Mesenchymal stem cell (in vitro differentiated cells and primary cell): ENCODE measurements around the gene CEMIP.

Experiments used
- DNase-seq: peaks from one replicate; pipeline ENCODE4 v3.0.0-alpha.2; 2013
- H2AFZ ChIP-seq: one replicate; pipeline ENCODE4 v1.6.1; 2013; ENCODE audit warnings: low read depth, mild to moderate bottlenecking, control low read depth, inconsistent platforms, low read length, moderate library complexity
- H2AK5ac ChIP-seq: 2 replicates; pipeline ENCODE4 v1.6.1; 2013; ENCODE audit warnings: low read length, moderate library complexity, mild to moderate bottlenecking, inconsistent platforms; ENCODE audit not compliant: severe bottlenecking
- H2BK120ac ChIP-seq: one replicate; pipeline ENCODE4 v1.6.1; 2013; ENCODE audit warnings: low read depth, mild to moderate bottlenecking, inconsistent platforms, low read length, moderate library complexity
- H2BK12ac ChIP-seq, 2 experiments: one replicate each; pipeline ENCODE4 v1.6.1; 2013; ENCODE audit warnings: inconsistent platforms in 2 of 2, low read length in 2 of 2, mild to moderate bottlenecking in 2 of 2, moderate library complexity in 2 of 2, control low read depth in 1 of 2
- H2BK15ac ChIP-seq: one replicate; pipeline ENCODE4 v1.6.1; 2013; ENCODE audit warnings: mild to moderate bottlenecking, low read depth, inconsistent platforms; ENCODE audit not compliant: poor library complexity, severe bottlenecking
- H2BK5ac ChIP-seq: 2 replicates; pipeline ENCODE4 v1.6.1; 2013; ENCODE audit warnings: low read depth, mild to moderate bottlenecking, low read length, control low read depth, inconsistent platforms; ENCODE audit not compliant: poor library complexity, severe bottlenecking
- H3K14ac ChIP-seq, 2 experiments: one replicate each; pipeline ENCODE4 v1.6.1; 2013; ENCODE audit warnings: inconsistent platforms in 2 of 2, low read length in 2 of 2, control low read depth in 1 of 2, mild to moderate bottlenecking in 1 of 2, moderate library complexity in 1 of 2
- H3K18ac ChIP-seq, 2 experiments: one replicate each; pipeline ENCODE4 v1.6.1; 2013; ENCODE audit warnings: inconsistent platforms in 2 of 2, low read length in 2 of 2, control low read depth in 1 of 2, low read depth in 1 of 2, mild to moderate bottlenecking in 1 of 2
- H3K23ac ChIP-seq, 2 experiments: one replicate each; pipeline ENCODE4 v1.6.1; 2013; ENCODE audit warnings: inconsistent platforms in 2 of 2, low read length in 2 of 2, mild to moderate bottlenecking in 2 of 2, moderate library complexity in 2 of 2, control low read depth in 1 of 2
- H3K27ac ChIP-seq: 2 replicates; pipeline ENCODE4 v1.5.1; 2013; ENCODE audit warnings: mild to moderate bottlenecking, moderate library complexity, low read length, control low read depth, inconsistent platforms; ENCODE audit not compliant: poor library complexity, severe bottlenecking
- H3K27me3 ChIP-seq, 2 experiments: 2 replicates each; pipeline versions ENCODE4 v1.6.1 to v1.7.0; 2013; ENCODE audit warnings: low read length in 2 of 2, mild to moderate bottlenecking in 2 of 2, moderate library complexity in 2 of 2, control low read depth in 1 of 2, inconsistent platforms in 1 of 2; ENCODE audit not compliant: control insufficient read depth in 1 of 2, insufficient read depth in 1 of 2
- H3K36me3 ChIP-seq, 2 experiments: 2 replicates each; pipeline versions ENCODE4 v1.6.1 to v1.7.0; 2013; ENCODE audit warnings: low read length in 2 of 2, control low read depth in 1 of 2, inconsistent platforms in 1 of 2, low read depth in 1 of 2, mild to moderate bottlenecking in 1 of 2; ENCODE audit not compliant: insufficient read depth in 2 of 2, control insufficient read depth in 1 of 2
- H3K4ac ChIP-seq, 2 experiments: one replicate each; pipeline ENCODE4 v1.6.1; 2013; ENCODE audit warnings: inconsistent platforms in 2 of 2, low read length in 2 of 2, mild to moderate bottlenecking in 2 of 2, moderate library complexity in 2 of 2, control low read depth in 1 of 2, low read depth in 1 of 2
- H3K4me1 ChIP-seq: 2 replicates; pipeline ENCODE4 v1.6.1; 2013; ENCODE audit warnings: low read depth, low read length, control low read depth; ENCODE audit not compliant: control insufficient read depth, insufficient read depth
- H3K4me2 ChIP-seq: 2 replicates; pipeline ENCODE4 v1.6.1; 2013; ENCODE audit warnings: low read length, mild to moderate bottlenecking, inconsistent platforms; ENCODE audit not compliant: poor library complexity, severe bottlenecking
- H3K4me3 ChIP-seq, 2 experiments: 2 replicates each; pipeline versions ENCODE4 v1.5.1 to v1.7.0; 2013; ENCODE audit warnings: low read length in 2 of 2, mild to moderate bottlenecking in 2 of 2, control low read depth in 1 of 2, low read depth in 1 of 2; ENCODE audit not compliant: insufficient read depth in 1 of 2
- H3K79me1 ChIP-seq: replicated peaks from 2 replicates; pipeline ENCODE4 v1.6.1; 2013; ENCODE audit warnings: mild to moderate bottlenecking, control low read depth, low read length, inconsistent platforms; ENCODE audit not compliant: poor library complexity, severe bottlenecking
- H3K9ac ChIP-seq: 2 replicates; pipeline ENCODE4 v1.7.0; 2013; ENCODE audit warnings: mild to moderate bottlenecking, low read length, moderate library complexity
- H3K9me3 ChIP-seq: 2 replicates; pipeline ENCODE4 v1.7.0; 2013; ENCODE audit warnings: mild to moderate bottlenecking, low read length; ENCODE audit not compliant: control insufficient read depth
- H4K8ac ChIP-seq: one replicate; pipeline ENCODE4 v1.6.1; 2013; ENCODE audit warnings: inconsistent platforms, mild to moderate bottlenecking, low read length, moderate library complexity
- H4K91ac ChIP-seq: one replicate; pipeline ENCODE4 v1.6.1; 2013; ENCODE audit warnings: mild to moderate bottlenecking, low read length, inconsistent platforms
- WGBS: methylation state at CpG from one replicate; pipeline ENCODE4 v1.1.7; 2013; ENCODE audit warnings: mixed read lengths; 5-methylcytosine and 5-hydroxymethylcytosine counted together

The CEMIP gene

DNA sequence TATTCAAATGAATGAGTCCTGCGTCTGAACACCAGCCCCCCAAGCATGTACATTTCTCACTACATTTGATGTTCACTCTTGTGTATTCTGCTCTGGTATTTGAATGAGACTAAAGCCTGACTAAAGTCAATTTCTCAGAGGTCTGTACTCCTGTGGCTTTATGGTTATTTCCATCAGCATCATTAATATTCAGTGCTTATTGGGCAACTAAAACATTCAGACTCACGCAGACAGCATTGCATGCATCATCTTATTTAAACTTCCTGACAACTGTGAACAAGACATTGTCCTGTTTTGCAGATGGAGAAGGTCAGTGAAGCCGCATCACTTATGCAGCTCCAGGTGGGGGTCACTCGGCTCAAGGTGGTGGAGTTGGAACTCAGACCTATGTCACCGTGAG lies 11.1 kb downstream of the CEMIP start:
- H3K79me1 ChIP-seq = no peaks in the 10 kb centered on the region
- H3K18ac ChIP-seq = no peak overlapping the region
- no peak overlapping the region for H3K4me3 ChIP-seq
- H2BK12ac ChIP-seq = no peak overlapping the region
- H3K36me3 ChIP-seq = peaks cover 0 to 96% of the 10 kb centered on the region in 2 experiments
- no peak overlapping the region for H3K14ac ChIP-seq
- H4K8ac ChIP-seq = no peak overlapping the region
- H3K4me1 ChIP-seq = peaks cover 2% of the 10 kb centered on the region
- no peaks in the 10 kb centered on the region for H3K9me3 ChIP-seq
- H2AFZ ChIP-seq = no peak overlapping the region
- H3K27ac ChIP-seq = no peak overlapping the region
- no peak for DNase-seq
- no peak overlapping the region for H2AK5ac ChIP-seq
- H3K9ac ChIP-seq = no peak overlapping the region
- H2BK120ac ChIP-seq = no peak overlapping the region
- H3K4ac ChIP-seq = no peak overlapping the region
- whole genome bisulfite sequencing = 97% methylated on average over 5 of the region's 5 CpGs
- no peak overlapping the region for H3K4me2 ChIP-seq
- H2BK5ac ChIP-seq = no peak overlapping the region
- no peak overlapping the region for H3K23ac ChIP-seq
- no peaks in the 10 kb centered on the region for H3K27me3 ChIP-seq
- no peak overlapping the region for H4K91ac ChIP-seq
- no peak overlapping the region for H2BK15ac ChIP-seq

DNA sequence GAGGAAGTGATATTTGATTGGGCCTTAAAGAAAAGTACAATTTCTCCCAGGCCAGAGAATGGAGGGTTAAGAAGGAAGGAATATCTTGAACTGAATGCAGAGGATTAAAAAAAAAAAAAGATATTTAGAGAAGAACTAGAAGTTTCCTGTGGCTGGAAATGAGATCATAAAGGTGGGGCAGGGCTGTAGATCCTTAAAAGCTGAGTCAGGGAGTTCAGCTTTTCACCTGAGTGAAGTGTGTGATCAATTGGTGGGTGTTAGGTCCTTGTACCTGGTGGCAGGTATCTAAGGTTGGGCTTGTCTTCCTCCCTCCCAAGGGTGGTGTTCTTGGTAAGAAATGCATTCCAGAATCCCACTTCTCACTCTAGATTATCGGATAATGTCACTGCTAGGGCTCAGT lies 11.8 kb downstream of the CEMIP start:
- Histone ChIP-seq H3K27me3 (no peaks in the 10 kb centered on the region), H2AFZ (no peak overlapping the region), H3K4me3 (no peak overlapping the region), H3K27ac (no peak overlapping the region), H2BK120ac (no peak overlapping the region), H3K14ac (no peak overlapping the region), H4K8ac (no peak overlapping the region), H3K4me1 (peaks cover 2% of the 10 kb centered on the region), H2BK15ac (no peak overlapping the region), H3K9me3 (no peaks in the 10 kb centered on the region), H3K18ac (no peak overlapping the region), H2AK5ac (no peak overlapping the region), H2BK5ac (no peak overlapping the region), H2BK12ac (no peak overlapping the region), H3K36me3 (peaks cover 0 to 96% of the 10 kb centered on the region in 2 experiments), H3K4ac (no peak overlapping the region), H3K23ac (no peak overlapping the region), H3K4me2 (no peak overlapping the region), H3K79me1 (no peaks in the 10 kb centered on the region), H3K9ac (no peak overlapping the region), H4K91ac (no peak overlapping the region)
- no peak for DNase-seq
- 100% methylated on average over 1 of the region's 1 CpG for WGBS

DNA sequence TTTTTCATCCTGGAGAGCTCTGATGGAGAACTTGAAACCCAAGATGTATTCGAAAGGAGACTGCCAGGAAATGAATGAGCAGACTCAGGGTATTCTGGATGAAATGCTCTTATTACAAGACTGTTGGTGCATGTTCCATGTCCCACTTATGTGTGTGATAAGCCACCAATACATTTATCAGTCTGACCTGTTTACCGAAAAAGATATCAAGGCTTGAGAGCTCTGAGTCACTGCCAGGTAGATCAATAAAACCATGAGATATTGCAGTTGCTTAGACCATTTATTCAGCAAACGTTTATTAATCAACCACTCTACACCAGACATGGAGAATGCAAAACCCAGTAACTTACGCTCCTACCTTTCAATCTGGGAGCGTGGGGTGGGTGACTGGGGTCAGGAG lies 17.2 kb downstream of the CEMIP start:
- WGBS = 83% methylated on average over 5 of the region's 5 CpGs
- no peak overlapping the region for H2BK15ac ChIP-seq

DNA sequence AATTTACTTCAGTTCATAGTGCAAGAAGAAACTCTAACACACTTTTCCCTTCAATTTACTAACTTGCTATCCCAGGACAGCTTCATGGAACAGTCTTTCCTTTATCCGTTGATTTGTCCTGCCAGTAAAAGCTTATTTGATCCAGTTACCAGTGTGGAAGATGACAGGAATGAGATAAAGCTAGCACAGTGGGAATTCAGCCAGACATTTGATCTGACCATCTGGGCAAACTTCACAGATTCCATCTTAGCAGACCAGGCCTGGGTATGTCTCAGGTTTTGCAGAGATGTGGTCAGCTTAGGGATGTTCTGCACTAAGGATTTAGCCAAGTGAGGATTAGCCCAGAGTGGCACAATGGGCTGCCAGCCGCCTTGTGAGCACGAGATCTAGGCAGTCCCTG lies 19.7 kb downstream of the CEMIP start:
- no peak overlapping the region for H2AFZ ChIP-seq
- H3K27me3 ChIP-seq = no peaks in the 10 kb centered on the region
- no peak overlapping the region for H4K8ac ChIP-seq
- H3K27ac ChIP-seq = no peak overlapping the region
- H4K91ac ChIP-seq = no peak overlapping the region
- no peak overlapping the region for H2BK120ac ChIP-seq
- peaks cover 0 to 99% of the 10 kb centered on the region in 2 experiments for H3K36me3 ChIP-seq
- H2BK5ac ChIP-seq = no peak overlapping the region
- no peak overlapping the region for H2BK12ac ChIP-seq
- H3K23ac ChIP-seq = no peak overlapping the region
- no peak overlapping the region for H3K4ac ChIP-seq
- H3K79me1 ChIP-seq = no peaks in the 10 kb centered on the region
- 93% methylated on average over 3 of the region's 3 CpGs for whole genome bisulfite sequencing
- DNase-seq = no peak
- H3K4me1 ChIP-seq = no peaks in the 10 kb centered on the region
- H2AK5ac ChIP-seq = no peak overlapping the region
- no peaks in the 10 kb centered on the region for H3K9me3 ChIP-seq
- peak overlapping the region in 1 of 2 experiments; percentile 18 for H3K14ac ChIP-seq
- no peak overlapping the region for H3K9ac ChIP-seq
- no peak overlapping the region for H3K18ac ChIP-seq
- H2BK15ac ChIP-seq = no peak overlapping the region
- no peak overlapping the region for H3K4me2 ChIP-seq
- H3K4me3 ChIP-seq = no peak overlapping the region

More for the DNA sequence above, 17.2 kb downstream of the CEMIP start:
- no peak overlapping the region for H3K23ac ChIP-seq
- H2BK5ac ChIP-seq = no peak overlapping the region
- no peak for DNase-seq
- no peak overlapping the region for H4K91ac ChIP-seq
- no peak overlapping the region for H2BK12ac ChIP-seq
- peaks cover 0 to 99% of the 10 kb centered on the region in 2 experiments for H3K36me3 ChIP-seq
- no peak overlapping the region for H3K9ac ChIP-seq
- no peak overlapping the region for H3K4ac ChIP-seq
- H3K4me3 ChIP-seq = no peak overlapping the region
- no peak overlapping the region for H3K14ac ChIP-seq
- no peak overlapping the region for H2AFZ ChIP-seq
- no peak overlapping the region for H2BK120ac ChIP-seq
- H4K8ac ChIP-seq = no peak overlapping the region
- no peak overlapping the region for H2AK5ac ChIP-seq
- H3K27ac ChIP-seq = no peak overlapping the region
- no peaks in the 10 kb centered on the region for H3K27me3 ChIP-seq
- no peak overlapping the region for H3K18ac ChIP-seq
- H3K4me2 ChIP-seq = no peak overlapping the region
- no peaks in the 10 kb centered on the region for H3K79me1 ChIP-seq
- no peaks in the 10 kb centered on the region for H3K9me3 ChIP-seq
- H3K4me1 ChIP-seq = no peaks in the 10 kb centered on the region
